Stimulated activated CD8-positive, alpha-beta memory T cell treated with anti-CD3 and anti-CD28 coated beads, Interleukin-12 subunit alpha, Interleukin-12 subunit beta, amount 100 ng/mL, for 24 hours (primary cell): ENCODE measurements around the gene THBS3.

ENCODE experiments used
- DNase-seq: peaks from one replicate; pipeline ENCODE4 v3.0.0-alpha.2; 2020; ENCODE audit errors: extremely low read depth

The THBS3 gene

GRCh38 chr1:155187456-155187891 is 20.2 kb downstream of the THBS3 start:
- DNase-seq: no peak

GRCh38 chr1:155186794-155187455 is 20.8 kb downstream of the THBS3 start:
- no peak for DNase-seq

GRCh38 chr1:155186067-155186793 is 21.5 kb downstream of the THBS3 start:
- no peak for DNase-seq

- no peak for DNase-seq
Observed at GRCh38 chr1:155185783-155186066, 22.0 kb downstream of the THBS3 start.

- DNase-seq: no peak
Observed at GRCh38 chr1:155184835-155185782, 22.6 kb downstream of the THBS3 start.

- DNase-seq: no peak
Observed at GRCh38 chr1:155184351-155184811, 23.3 kb downstream of the THBS3 start.

GRCh38 chr1:155183775-155184221 is 23.9 kb downstream of the THBS3 start:
- no peak for DNase-seq

- DNase-seq: no peak
Observed at GRCh38 chr1:155182052-155182550, 25.6 kb downstream of the THBS3 start.

- no peak for DNase-seq
Observed at GRCh38 chr1:155181371-155182051, 26.2 kb downstream of the THBS3 start.

- DNase-seq: no peak
Observed at GRCh38 chr1:155179112-155180031, 28.3 kb downstream of the THBS3 start.

GRCh38 chr1:155178441-155179111 is 29.1 kb downstream of the THBS3 start:
- no peak for DNase-seq

- no peak for DNase-seq
Observed at GRCh38 chr1:155177918-155178281, 29.8 kb downstream of the THBS3 start.

- no peak for DNase-seq
Observed at GRCh38 chr1:155177192-155177917, 30.3 kb downstream of the THBS3 start.

- no peak for DNase-seq
Observed at GRCh38 chr1:155176544-155177071, 31.1 kb downstream of the THBS3 start.

- no peak for DNase-seq
Observed at GRCh38 chr1:155175927-155176371, 31.7 kb downstream of the THBS3 start.

- DNase-seq: no peak
Observed at GRCh38 chr1:155175281-155175926, 32.3 kb downstream of the THBS3 start.

- no peak for DNase-seq
Observed at GRCh38 chr1:155174324-155175280, 33.1 kb downstream of the THBS3 start.
